GM06990 (cell line): ENCODE data around the gene XDH.

ENCODE experiments used
- DNase-seq: peaks from one replicate; pipeline ENCODE4 v3.0.0-alpha.2; 2011; ENCODE audit not compliant: insufficient read length; ENCODE audit errors: extremely low read depth
- H3K27me3 ChIP-seq: replicated peaks from 2 replicates; pipeline ENCODE4 v1.6.0; 2011; ENCODE audit warnings: low read length; ENCODE audit not compliant: control insufficient read depth, insufficient read depth
- H3K36me3 ChIP-seq: 2 replicates; pipeline ENCODE4 v1.5.1; 2011; ENCODE audit warnings: low read length; ENCODE audit not compliant: control insufficient read depth, insufficient read depth
- H3K4me3 ChIP-seq: replicated peaks from 2 replicates; pipeline ENCODE4 v1.5.1; 2011; ENCODE audit warnings: low read depth, mild to moderate bottlenecking, control low read depth, low read length
- TF ChIP-seq, protein P1 (sequence below): IDR thresholded peaks from 2 replicates; pipeline ENCODE4 v1.5.1; 2011; ENCODE audit warnings: low read length, control low read depth, mild to moderate bottlenecking, inconsistent platforms; ENCODE audit not compliant: insufficient read depth, poor library complexity, severe bottlenecking

XDH gene

DNA sequence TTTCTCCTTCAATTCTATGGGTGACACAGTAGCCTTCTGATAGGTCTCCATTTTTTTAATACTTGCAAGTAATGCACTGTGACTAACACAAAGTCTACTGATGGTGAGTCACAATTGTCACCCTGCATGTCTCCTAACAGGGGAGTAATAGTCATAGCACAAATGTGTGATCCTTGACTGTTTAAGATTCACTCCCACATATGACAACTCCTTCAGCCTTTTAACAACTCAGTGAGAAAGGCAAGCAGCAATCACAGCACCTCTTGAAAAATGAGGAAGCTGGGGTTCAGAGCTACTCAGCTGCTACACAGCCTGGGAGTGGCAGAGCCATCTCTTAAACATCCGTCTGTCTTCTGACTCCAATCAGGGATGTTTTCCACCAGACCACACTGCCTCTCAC lies 116.8 kb downstream of the XDH start:
- H3K27me3 ChIP-seq = no peaks in the 10 kb centered on the region; the same call in none of the 2 replicates
- no peaks in the 10 kb centered on the region for H3K36me3 ChIP-seq
- DNase-seq = no peak
- TF ChIP-seq, protein P1, sequence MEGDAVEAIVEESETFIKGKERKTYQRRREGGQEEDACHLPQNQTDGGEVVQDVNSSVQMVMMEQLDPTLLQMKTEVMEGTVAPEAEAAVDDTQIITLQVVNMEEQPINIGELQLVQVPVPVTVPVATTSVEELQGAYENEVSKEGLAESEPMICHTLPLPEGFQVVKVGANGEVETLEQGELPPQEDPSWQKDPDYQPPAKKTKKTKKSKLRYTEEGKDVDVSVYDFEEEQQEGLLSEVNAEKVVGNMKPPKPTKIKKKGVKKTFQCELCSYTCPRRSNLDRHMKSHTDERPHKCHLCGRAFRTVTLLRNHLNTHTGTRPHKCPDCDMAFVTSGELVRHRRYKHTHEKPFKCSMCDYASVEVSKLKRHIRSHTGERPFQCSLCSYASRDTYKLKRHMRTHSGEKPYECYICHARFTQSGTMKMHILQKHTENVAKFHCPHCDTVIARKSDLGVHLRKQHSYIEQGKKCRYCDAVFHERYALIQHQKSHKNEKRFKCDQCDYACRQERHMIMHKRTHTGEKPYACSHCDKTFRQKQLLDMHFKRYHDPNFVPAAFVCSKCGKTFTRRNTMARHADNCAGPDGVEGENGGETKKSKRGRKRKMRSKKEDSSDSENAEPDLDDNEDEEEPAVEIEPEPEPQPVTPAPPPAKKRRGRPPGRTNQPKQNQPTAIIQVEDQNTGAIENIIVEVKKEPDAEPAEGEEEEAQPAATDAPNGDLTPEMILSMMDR = no peak
- H3K4me3 ChIP-seq = no peak overlapping the region

- no peak for DNase-seq
- TF ChIP-seq, protein P1 = no peak
- H3K27me3 ChIP-seq = no peaks in the 10 kb centered on the region; the same call in none of the 2 replicates
- no peaks in the 10 kb centered on the region for H3K36me3 ChIP-seq
- H3K4me3 ChIP-seq = no peak overlapping the region
These were observed 117.8 kb downstream of the XDH start for GRCh38 chr2:31296641-31297287.

- Histone ChIP-seq H3K4me3 (no peak overlapping the region), H3K27me3 (no peaks in the 10 kb centered on the region; the same call in 1 of the 2 replicates), H3K36me3 (no peaks in the 10 kb centered on the region)
- TF ChIP-seq, protein P1 = no peak
- DNase-seq = no peak
These were observed 120.3 kb downstream of the XDH start for GRCh38 chr2:31294196-31294595.

GRCh38 chr2:31287654-31288053 lies 126.9 kb downstream of the XDH start:
- Histone ChIP-seq H3K4me3 (no peak overlapping the region), H3K27me3 (no peaks in the 10 kb centered on the region; the same call in 1 of the 2 replicates)
- DNase-seq = no peak

DNA sequence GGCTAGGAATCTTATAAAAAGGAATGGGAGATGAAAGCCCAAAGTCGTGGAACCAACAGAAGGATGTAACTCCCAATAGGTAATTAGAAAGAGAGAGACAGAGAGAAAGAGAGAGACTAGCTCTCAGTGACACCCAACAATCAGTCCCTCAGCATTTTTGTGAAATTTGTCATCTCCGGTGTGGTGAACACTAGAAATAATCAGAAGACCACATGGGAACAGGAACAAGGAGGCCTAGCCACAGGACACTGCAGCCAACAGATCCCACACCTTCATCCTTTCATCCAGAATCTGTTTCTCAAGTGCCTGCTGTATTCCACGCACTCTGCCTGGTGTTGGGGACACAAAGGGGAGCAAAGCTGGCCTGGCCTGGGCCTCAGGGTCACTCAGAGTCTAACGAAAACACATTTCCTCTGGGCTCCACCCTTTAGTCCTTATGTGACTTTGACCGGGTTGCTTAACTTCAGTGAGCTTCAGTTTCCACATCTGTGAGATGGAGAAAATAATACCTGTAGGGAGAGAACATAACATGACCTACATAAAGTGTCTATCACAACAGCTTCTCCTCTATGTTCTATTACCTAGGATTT lies 127.5 kb downstream of the XDH start:
- DNase-seq = no peak
- H3K36me3 ChIP-seq = no peaks in the 10 kb centered on the region
- H3K27me3 ChIP-seq = no peaks in the 10 kb centered on the region; the same call in 1 of the 2 replicates
- TF ChIP-seq, protein P1 = no peak
- no peak overlapping the region for H3K4me3 ChIP-seq

More at GRCh38 chr2:31287654-31288053, 126.9 kb downstream of the XDH start:
- no peaks in the 10 kb centered on the region for H3K36me3 ChIP-seq
- TF ChIP-seq, protein P1 = no peak
